HepG2 (cell line): Measurements from ENCODE around the gene TPX2. TPM values are rescaled to one million over a fixed set of nuclear protein-coding genes. Genes with fewer than 3 reads are reported as not detected.

Experiments used
- ARNTL ChIP-seq: sonication (generic); formaldehyde crosslinking; IDR thresholded peaks from 2 replicates; pipeline ENCODE4 v1.4.0; 2020; ENCODE audit warnings: mild to moderate bottlenecking, missing genetic modification reagents
- CENPBD1 ChIP-seq: sonication (generic); formaldehyde crosslinking; IDR thresholded peaks from 2 replicates; pipeline ENCODE4 v1.8.0; 2022; ENCODE audit warnings: missing genetic modification reagents, low read depth, mild to moderate bottlenecking, borderline replicate concordance
- CREB1 ChIP-seq, 2 experiments: fragments of 450-650 bp in 1 of 2; IDR thresholded peaks; 2 replicates each; pipeline ENCODE4 v1.6.1; 2016 to 2017; ENCODE audit warnings: control low read depth in 1 of 2, mild to moderate bottlenecking in 1 of 2, missing compliant biosample characterization in 1 of 2, missing genetic modification characterization in 1 of 2
- DDIT3 ChIP-seq: sonication (generic); formaldehyde crosslinking; IDR thresholded peaks from 2 replicates; pipeline ENCODE4 v1.4.0; 2020; ENCODE audit warnings: mild to moderate bottlenecking, missing genetic modification reagents
- EHMT2 ChIP-seq: fragments of 200-600 bp; sonication (generic); IDR thresholded peaks from 2 replicates; pipeline ENCODE4 v1.7.0; 2017; ENCODE audit warnings: antibody characterized with exemption, low read depth, low read length, borderline replicate concordance
- LRRFIP1 ChIP-seq: sonication (generic); formaldehyde crosslinking; conservative IDR thresholded peaks from 2 replicates; pipeline ENCODE4 v1.4.0; 2020; ENCODE audit warnings: missing genetic modification reagents
- MED1 ChIP-seq: sonication (generic); formaldehyde crosslinking; IDR thresholded peaks from 2 replicates; pipeline ENCODE4 v1.4.0; 2020; ENCODE audit warnings: missing genetic modification reagents
- NFE2L2 ChIP-seq: fragments of 150-350 bp; IDR thresholded peaks from 2 replicates; pipeline ENCODE4 v1.6.1; 2014; ENCODE audit warnings: low read length
- NFRKB ChIP-seq: fragments of 450-650 bp; IDR thresholded peaks from 2 replicates; pipeline ENCODE4 v1.6.1; 2017
- NFYC ChIP-seq: IDR thresholded peaks from 2 replicates; pipeline ENCODE4 v1.6.1; 2016; ENCODE audit warnings: missing genetic modification reagents, missing compliant biosample characterization
- NR2C2 ChIP-seq: sonication (generic); formaldehyde crosslinking; IDR thresholded peaks from 2 replicates; pipeline ENCODE4 v1.4.0; 2020; ENCODE audit warnings: missing genetic modification reagents, mild to moderate bottlenecking, moderate library complexity, borderline replicate concordance
- REPIN1 ChIP-seq: sonication (generic); formaldehyde crosslinking; IDR thresholded peaks from 2 replicates; pipeline ENCODE4 v1.8.0; 2022; ENCODE audit warnings: missing genetic modification reagents, low read depth, mild to moderate bottlenecking, borderline replicate concordance
- SP140L ChIP-seq: sonication (generic); formaldehyde crosslinking; IDR thresholded peaks from 2 replicates; pipeline ENCODE4 v1.4.0; 2020; ENCODE audit warnings: missing genetic modification reagents, borderline replicate concordance
- TBL1XR1 ChIP-seq: fragments of 150-350 bp; IDR thresholded peaks from 2 replicates; pipeline ENCODE4 v1.6.1; 2014; ENCODE audit warnings: borderline replicate concordance, low read length; ENCODE audit not compliant: partially characterized antibody
- ZBTB42 ChIP-seq: sonication (generic); formaldehyde crosslinking; IDR thresholded peaks from 2 replicates; pipeline ENCODE4 v1.5.0; 2020; ENCODE audit warnings: mild to moderate bottlenecking, missing genetic modification reagents
- ZNF276 ChIP-seq: sonication (generic); formaldehyde crosslinking; IDR thresholded peaks from 2 replicates; pipeline ENCODE4 v1.4.0; 2020; ENCODE audit warnings: mild to moderate bottlenecking, low read depth, missing genetic modification reagents
- ZNF280D ChIP-seq: sonication (generic); formaldehyde crosslinking; IDR thresholded peaks from 2 replicates; pipeline ENCODE4 v1.5.1; 2020; ENCODE audit warnings: mild to moderate bottlenecking, missing genetic modification reagents
- ZNF75D ChIP-seq: sonication (generic); formaldehyde crosslinking; IDR thresholded peaks from 2 replicates; pipeline ENCODE4 v1.8.1; 2023; ENCODE audit warnings: missing genetic modification reagents, mild to moderate bottlenecking, borderline replicate concordance
- polyA plus RNA-seq, 8 experiments: library from polyadenylated mRNA; depleted of rRNA in 3 of 8; stranded (reverse) in 7 of 8; unstranded in 1 of 8; fragments of >200 nt; fragmentation: Illumina TruSeq in 4 of 8; extraction: Trizol in 4 of 8; gene quantifications; 2 replicates each; pipeline versions ENCODE4 v1.2.1 to v1.2.3, GENCODE V29; 2011 to 2016; ENCODE audit warnings: low read depth in 4 of 8, missing spikeins in 1 of 8, mixed read lengths in 1 of 8; ENCODE audit not compliant: insufficient read depth in 1 of 8
- total RNA-seq, 5 experiments: library from RNA; depleted of rRNA; stranded (reverse); fragments of >200 nt; fragmentation: Illumina TruSeq; extraction: Trizol; gene quantifications; 2 replicates each; pipeline ENCODE4 v1.2.3, GENCODE V29; 2016; ENCODE audit warnings: low read depth in 1 of 5

The TPX2 gene
- total and polyA plus RNA-seq, 2 of the 13 experiments (the other 11 are each of a cell fraction or from before 2014, with no cell fraction given) = 34.3 to 124 TPM

- no peak; the same call in 1 of the 2 replicates for TF ChIP-seq ZNF276 (CRISPR knock-in tag)
- peak; percentile 100 for TF ChIP-seq TBL1XR1
- no peak; the same call in 1 of the 2 replicates for TF ChIP-seq DDIT3
- peak; percentile 100 for TF ChIP-seq MED1 (CRISPR knock-in tag)
- peak; percentile 96 for TF ChIP-seq ARNTL (CRISPR knock-in tag)
- no peak; the same call in 1 of the 2 replicates for TF ChIP-seq SP140L (CRISPR knock-in tag)
- TF ChIP-seq NFE2L2 = peak; percentile 48
- peak; percentile 91 for TF ChIP-seq CREB1 (IDR thresholded peaks at IDR 0.05)
- TF ChIP-seq CREB1 (CRISPR knock-in tag; IDR thresholded peaks at IDR 0.05) = peak; percentile 93
- peak; percentile 98 for TF ChIP-seq REPIN1 (CRISPR knock-in tag)
- TF ChIP-seq NFRKB = no peak
- peak; percentile 94 for TF ChIP-seq ZNF280D (CRISPR knock-in tag)
- TF ChIP-seq ZBTB42 (CRISPR knock-in tag) = 0 out of 2 replicates have a peak, but pooled peaks have one; percentile 46
- TF ChIP-seq LRRFIP1 (CRISPR knock-in tag) = 0 out of 2 replicates have a peak, but pooled peaks have one; percentile 32
- no peak for TF ChIP-seq ZNF75D (CRISPR knock-in tag)
- peak; percentile 94 for TF ChIP-seq NR2C2
- TF ChIP-seq EHMT2 = no peak; the same call in 1 of the 2 replicates
- no peak for TF ChIP-seq CENPBD1 (CRISPR knock-in tag)
- TF ChIP-seq NFYC = peak; percentile 64; the same call in 1 of the 2 replicates
Measured at GRCh38 chr20:31695849-31696804, 43.0 kb upstream of the TPX2 start (continued).
